Measurements from ENCODE around the gene HOXA5. TPM values are rescaled to one million over a fixed set of nuclear protein-coding genes. Genes with fewer than 3 reads are reported as not detected.

The HOXA5 gene
- total RNA-seq, 1 donor from 2014 or later: 16.0 TPM

DNA sequence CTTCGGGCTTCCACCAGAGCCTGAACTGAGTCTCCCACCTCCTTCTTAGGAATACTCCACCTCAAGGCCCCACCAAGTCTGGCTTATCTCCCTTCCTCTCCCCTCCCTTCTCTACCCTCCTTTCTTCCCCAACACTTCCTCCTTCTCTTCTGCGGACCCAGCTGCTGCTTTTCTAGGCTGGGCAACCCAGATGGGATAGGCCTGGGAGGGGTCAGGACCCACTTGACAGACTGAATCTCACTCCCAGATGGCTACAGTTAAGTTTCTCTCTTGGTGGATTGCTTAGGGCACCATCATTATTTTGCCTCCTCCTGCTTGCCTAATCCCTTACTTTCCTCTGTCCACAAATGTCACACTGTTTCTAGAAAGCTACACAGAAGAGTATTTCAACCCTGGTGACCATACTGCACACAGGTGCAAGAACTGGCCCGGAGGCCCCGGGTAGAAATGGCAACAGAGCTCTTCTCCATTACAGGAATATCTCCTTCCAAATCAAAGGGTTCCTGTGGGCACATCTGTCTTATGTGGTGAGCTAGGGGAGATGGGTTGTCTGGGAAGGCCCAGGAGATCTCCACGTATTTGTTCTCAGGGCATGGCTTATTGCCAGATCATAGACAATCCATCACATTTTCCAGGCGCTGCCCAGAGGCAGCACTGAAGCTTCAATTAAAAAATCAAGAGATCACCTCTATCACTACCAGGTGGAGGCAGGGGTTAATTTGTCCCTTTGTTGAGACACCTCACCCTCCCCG lies 46.7 kb upstream of the HOXA5 start:
- Histone ChIP-seq H3K27me3 (peaks cover 100% of the 10 kb centered on the region), H3K4me3 (no peak overlapping the region), H3K36me3 (no peaks in the 10 kb centered on the region), H3K9me3 (no peaks in the 10 kb centered on the region), H3K27ac (no peak overlapping the region), H3K4me1 (peaks cover 39% of the 10 kb centered on the region)
- TF ChIP-seq, protein P1, sequence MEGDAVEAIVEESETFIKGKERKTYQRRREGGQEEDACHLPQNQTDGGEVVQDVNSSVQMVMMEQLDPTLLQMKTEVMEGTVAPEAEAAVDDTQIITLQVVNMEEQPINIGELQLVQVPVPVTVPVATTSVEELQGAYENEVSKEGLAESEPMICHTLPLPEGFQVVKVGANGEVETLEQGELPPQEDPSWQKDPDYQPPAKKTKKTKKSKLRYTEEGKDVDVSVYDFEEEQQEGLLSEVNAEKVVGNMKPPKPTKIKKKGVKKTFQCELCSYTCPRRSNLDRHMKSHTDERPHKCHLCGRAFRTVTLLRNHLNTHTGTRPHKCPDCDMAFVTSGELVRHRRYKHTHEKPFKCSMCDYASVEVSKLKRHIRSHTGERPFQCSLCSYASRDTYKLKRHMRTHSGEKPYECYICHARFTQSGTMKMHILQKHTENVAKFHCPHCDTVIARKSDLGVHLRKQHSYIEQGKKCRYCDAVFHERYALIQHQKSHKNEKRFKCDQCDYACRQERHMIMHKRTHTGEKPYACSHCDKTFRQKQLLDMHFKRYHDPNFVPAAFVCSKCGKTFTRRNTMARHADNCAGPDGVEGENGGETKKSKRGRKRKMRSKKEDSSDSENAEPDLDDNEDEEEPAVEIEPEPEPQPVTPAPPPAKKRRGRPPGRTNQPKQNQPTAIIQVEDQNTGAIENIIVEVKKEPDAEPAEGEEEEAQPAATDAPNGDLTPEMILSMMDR (IDR thresholded peaks at IDR 0.05): no peak
- DNase-seq (no peak), ATAC-seq (no peak)
- intact Hi-C loops (cut with DNase I): no loop called here

DNA sequence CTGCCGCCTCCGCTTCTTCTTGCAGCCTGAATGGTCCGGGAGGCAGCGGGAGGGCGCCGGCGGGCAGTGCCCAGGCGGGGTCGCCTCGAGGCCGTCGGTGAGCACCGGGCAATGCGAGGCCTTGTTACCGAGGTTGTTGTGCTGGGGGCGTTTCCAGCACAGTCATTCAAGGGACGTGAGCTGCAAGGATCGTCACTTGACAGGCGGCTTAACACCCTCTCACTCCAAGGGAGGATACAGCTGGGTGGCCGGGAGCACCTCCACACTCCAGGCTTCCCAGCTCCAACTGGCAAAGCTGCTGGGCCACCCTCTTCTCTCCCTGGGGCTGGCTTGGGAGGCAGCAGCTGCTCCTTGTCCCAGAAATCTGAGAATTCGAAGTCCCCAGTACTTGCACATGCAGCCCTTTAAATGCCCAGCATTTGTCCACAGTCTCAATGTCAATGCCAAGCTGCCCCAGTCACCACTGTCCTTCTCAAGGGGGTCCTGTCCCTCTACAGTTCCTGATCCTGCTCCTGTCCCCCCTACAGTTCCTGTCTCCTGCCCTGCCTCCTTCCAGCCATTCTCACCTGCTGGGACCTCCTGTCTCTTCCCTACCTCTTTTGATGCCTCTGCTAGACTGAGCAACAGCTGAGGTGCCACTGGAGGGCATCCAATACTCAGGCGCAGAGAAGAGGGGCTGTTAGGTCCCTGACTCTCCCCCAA lies 46.0 kb upstream of the HOXA5 start:
- TF ChIP-seq, protein P1 (IDR thresholded peaks at IDR 0.05): no peak
- H3K36me3 ChIP-seq: no peaks in the 10 kb centered on the region
- intact Hi-C loops (cut with DNase I): no loop called here
- H3K9me3 ChIP-seq: no peaks in the 10 kb centered on the region
- no peak overlapping the region for H3K27ac ChIP-seq
- peaks cover 100% of the 10 kb centered on the region for H3K27me3 ChIP-seq
- ATAC-seq: no peak
- DNase-seq: peak; percentile 57
- H3K4me1 ChIP-seq: peaks cover 39% of the 10 kb centered on the region
- H3K4me3 ChIP-seq: peak overlapping the region; percentile 25

DNA sequence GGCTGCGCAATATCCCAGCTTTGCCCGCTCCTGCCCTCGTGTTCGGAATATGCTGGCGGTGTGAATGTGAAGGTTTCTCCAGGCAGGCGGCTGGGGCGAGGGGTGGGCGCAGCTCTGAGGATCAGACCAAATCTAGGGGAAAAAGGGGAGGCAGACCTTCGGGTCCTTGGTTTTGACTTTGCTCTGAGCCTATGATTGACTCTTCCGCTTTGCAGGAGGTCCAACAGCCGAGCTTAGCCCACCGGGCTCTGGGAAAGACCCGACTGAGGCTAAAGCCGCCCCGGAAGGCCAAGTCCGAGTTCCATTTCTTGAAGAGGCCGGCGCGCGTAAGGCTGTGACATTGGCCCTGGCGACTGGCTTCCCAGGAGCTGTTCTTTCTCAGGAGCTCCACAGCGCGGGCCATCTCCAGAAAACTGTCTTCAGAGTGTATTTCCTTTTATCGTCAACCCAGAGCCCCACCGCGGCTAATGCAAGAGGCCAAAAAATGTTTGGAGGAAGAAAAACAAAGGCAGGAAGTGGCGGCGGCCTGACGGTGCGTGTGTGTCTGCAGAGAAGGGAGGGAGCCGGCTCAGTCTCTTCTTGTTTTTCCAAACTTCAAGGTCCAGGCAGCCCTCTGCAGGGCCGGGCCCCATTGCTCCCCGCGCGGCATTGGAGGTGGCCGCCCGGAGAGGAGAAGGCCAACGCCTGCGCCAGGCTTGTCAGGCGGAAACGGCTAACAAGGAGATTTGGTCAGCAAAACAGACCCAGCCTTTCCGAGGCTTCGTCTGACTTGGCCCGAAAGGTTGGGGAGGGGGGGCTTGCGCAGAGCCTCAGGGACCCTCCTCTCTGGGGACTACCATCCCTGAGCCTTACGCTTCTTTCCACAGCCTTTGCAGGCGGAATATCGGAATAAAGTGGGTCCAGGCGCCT lies 45.2 kb upstream of the HOXA5 start:
- Histone ChIP-seq H3K4me3 (peak overlapping the region; percentile 25), H3K36me3 (no peaks in the 10 kb centered on the region), H3K4me1 (peaks cover 45% of the 10 kb centered on the region), H3K27ac (no peak overlapping the region), H3K9me3 (no peaks in the 10 kb centered on the region), H3K27me3 (peaks cover 100% of the 10 kb centered on the region)
- ATAC-seq (no peak), DNase-seq (peak; percentile 67)
- intact Hi-C loops (cut with DNase I): no loop called here
- TF ChIP-seq, protein P1 (IDR thresholded peaks at IDR 0.05): no peak

DNA sequence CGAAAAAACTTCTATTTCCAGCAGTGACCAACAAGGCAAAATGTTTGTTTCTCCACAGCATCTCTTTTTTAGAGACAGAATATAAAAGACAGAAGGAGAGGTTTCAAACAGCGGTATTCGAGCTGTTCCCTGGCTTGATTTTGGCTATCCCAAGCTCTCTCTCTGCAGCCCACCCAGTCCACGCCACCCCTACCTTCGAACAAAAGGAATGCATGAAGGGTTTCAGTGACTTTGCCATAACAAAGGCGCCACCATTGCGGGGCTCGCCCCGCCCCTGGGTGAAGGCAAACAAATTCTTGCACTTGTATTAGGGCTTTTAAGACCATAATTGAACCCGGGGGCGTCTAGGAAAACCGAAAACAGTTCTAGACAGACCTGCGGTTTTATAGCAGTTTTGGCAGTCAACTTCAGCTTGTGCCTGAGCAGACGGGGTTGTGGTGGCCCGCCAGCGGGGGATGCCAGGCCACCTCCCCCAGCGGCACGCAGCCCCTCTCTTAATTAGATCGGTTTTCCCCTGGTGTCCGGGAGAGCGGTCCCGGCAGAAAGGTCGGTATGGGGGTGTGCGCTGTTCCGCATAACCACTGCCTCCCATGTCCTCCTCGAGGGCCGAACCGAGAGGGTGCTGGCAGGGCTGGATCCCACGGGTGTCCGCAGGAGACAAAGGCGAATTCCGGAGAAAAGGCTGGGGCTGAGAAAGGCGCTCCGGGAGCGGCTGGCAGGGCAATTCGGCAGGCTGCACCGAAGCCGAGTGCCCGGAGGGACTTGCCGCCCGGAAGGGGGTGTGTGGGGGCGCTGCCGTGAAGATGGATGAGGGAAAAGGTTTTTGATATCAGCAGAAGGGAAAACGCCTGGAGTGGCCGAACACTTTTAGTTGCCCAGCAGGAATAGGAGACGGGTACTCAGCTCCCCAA lies 44.2 kb upstream of the HOXA5 start:
- intact Hi-C loops (cut with DNase I): no loop called here
- peaks cover 100% of the 10 kb centered on the region for H3K27me3 ChIP-seq
- H3K27ac ChIP-seq: no peak overlapping the region
- DNase-seq (peak; percentile 57), ATAC-seq (no peak)
- no peaks in the 10 kb centered on the region for H3K9me3 ChIP-seq
- TF ChIP-seq, protein P1 (IDR thresholded peaks at IDR 0.05): no peak
- no peaks in the 10 kb centered on the region for H3K36me3 ChIP-seq
- peaks cover 46% of the 10 kb centered on the region for H3K4me1 ChIP-seq
- H3K4me3 ChIP-seq: peak overlapping the region; percentile 25
